H1 (cell line): ENCODE data around the gene CPT1A. TPM values are rescaled to one million over a fixed set of nuclear protein-coding genes. Genes with fewer than 3 reads are reported as not detected.

Experiments used
- CTCF ChIA-PET: fragments of 300-600 bp; sonication (Branson Sonifier 250); formaldehyde crosslinking; loops from one replicate; lab custom pipeline; 2021; ENCODE audit not compliant: partially characterized antibody; lab: Charles Lee
- POLR2A ChIA-PET: fragments of 300-600 bp; sonication (Branson Sonifier 250); formaldehyde crosslinking; loops from one replicate; lab custom pipeline; 2021; ENCODE audit warnings: inconsistent platforms; ENCODE audit not compliant: partially characterized antibody; lab: Charles Lee
- DNase-seq, 2 experiments: peaks; one replicate each; pipeline versions ENCODE4 v3.0.0 to v3.0.0-alpha.2; 2010 to 2022; ENCODE audit warnings: low spot score in 2 of 2, low read depth in 1 of 2, mixed read lengths in 1 of 2
- FAIRE-seq: peaks from 2 replicates; lab custom pipeline; 2011; peaks lifted over from hg19 to GRCh38; lab: Jason Lieb, UNC
- H2AFZ ChIP-seq: 2 replicates; pipeline ENCODE4 v1.8.1; 2012; ENCODE audit warnings: low read length, inconsistent platforms
- H2AK5ac ChIP-seq: 2 replicates; pipeline ENCODE4 v1.6.1; 2013; ENCODE audit warnings: low read depth, low read length
- H2BK120ac ChIP-seq: replicated peaks from 2 replicates; pipeline ENCODE3; 2013; ENCODE audit warnings: low read depth, low read length, inconsistent platforms
- H2BK12ac ChIP-seq: 2 replicates; pipeline ENCODE4 v1.6.1; 2013; ENCODE audit warnings: low read depth, low read length
- H2BK15ac ChIP-seq: 2 replicates; pipeline ENCODE4 v1.6.1; 2013; ENCODE audit warnings: low read length
- H2BK20ac ChIP-seq: 2 replicates; pipeline ENCODE4 v1.6.1; 2013; ENCODE audit warnings: low read length
- H2BK5ac ChIP-seq: 2 replicates; pipeline ENCODE4 v1.6.1; 2013; ENCODE audit warnings: low read depth, low read length
- H3K14ac ChIP-seq: 2 replicates; pipeline ENCODE4 v1.6.1; 2013; ENCODE audit warnings: inconsistent platforms; ENCODE audit not compliant: insufficient read length
- H3K18ac ChIP-seq: 2 replicates; pipeline ENCODE4 v1.6.1; 2013; ENCODE audit warnings: low read length; ENCODE audit errors: extremely low read depth
- H3K23ac ChIP-seq: 2 replicates; pipeline ENCODE4 v1.6.1; 2013; ENCODE audit warnings: inconsistent platforms; ENCODE audit not compliant: insufficient read length
- H3K23me2 ChIP-seq: 2 replicates; pipeline ENCODE4 v1.6.1; 2013; ENCODE audit warnings: low read depth, low read length
- H3K27ac ChIP-seq: 2 replicates; pipeline ENCODE4 v1.6.1; 2011; ENCODE audit warnings: low read depth, low read length, inconsistent platforms
- H3K27me3 ChIP-seq, 4 experiments: replicated peaks in 1 of 4; 1 replicate in 1 of 4; 2 replicates in 3 of 4; pipeline versions ENCODE4 v1.6.1 to v1.8.1; 2011 to 2013; ENCODE audit warnings: low read length in 3 of 4, mild to moderate bottlenecking in 3 of 4, inconsistent platforms in 2 of 4, mixed read lengths in 2 of 4, moderate library complexity in 1 of 4; ENCODE audit not compliant: control insufficient read depth in 3 of 4, insufficient read depth in 3 of 4; ENCODE audit errors: extremely low read depth in 1 of 4
- H3K36me3 ChIP-seq, 4 experiments: 2 replicates each; pipeline versions ENCODE4 v1.6.1 to v1.8.1; 2011 to 2013; ENCODE audit warnings: mild to moderate bottlenecking in 4 of 4, low read length in 3 of 4, moderate library complexity in 2 of 4, control low read depth in 1 of 4, inconsistent platforms in 1 of 4; ENCODE audit not compliant: insufficient read depth in 4 of 4, control insufficient read depth in 2 of 4
- H3K4ac ChIP-seq: replicated peaks from 2 replicates; pipeline ENCODE3; 2013; ENCODE audit warnings: low read length, low read depth, mixed read lengths, inconsistent platforms; ENCODE audit not compliant: insufficient read length
- H3K4me1 ChIP-seq, 4 experiments: replicated peaks in 1 of 4; 1 replicate in 1 of 4; 2 replicates in 3 of 4; pipeline versions ENCODE4 v1.6.1 to v1.8.1; 2011 to 2013; ENCODE audit warnings: low read length in 3 of 4, inconsistent platforms in 2 of 4, mixed read lengths in 1 of 4; ENCODE audit not compliant: insufficient read depth in 4 of 4, control insufficient read depth in 3 of 4
- H3K4me2 ChIP-seq, 2 experiments: 2 replicates each; pipeline versions ENCODE4 v1.6.1 to v1.8.1; 2011 to 2013; ENCODE audit warnings: low read depth in 2 of 2, low read length in 2 of 2, control low read depth in 1 of 2, inconsistent platforms in 1 of 2, mild to moderate bottlenecking in 1 of 2; ENCODE audit not compliant: insufficient read depth in 1 of 2
- H3K4me3 ChIP-seq, 4 experiments: fragments of 200-600, 300-600 bp in 1 of 4; sonication (generic), shearing (Covaris generic), sonication (Bioruptor Twin) in 1 of 4; 2 replicates each; pipeline versions ENCODE4 v1.5.1 to v1.8.1; 2011 to 2016; ENCODE audit warnings: low read length in 4 of 4, low read depth in 3 of 4, control low read depth in 2 of 4, inconsistent platforms in 2 of 4, mild to moderate bottlenecking in 2 of 4, mixed read lengths in 1 of 4, moderate library complexity in 1 of 4; ENCODE audit not compliant: insufficient read depth in 2 of 4; ENCODE audit errors: extremely low read depth in 1 of 4
- H3K56ac ChIP-seq: replicated peaks from 2 replicates; pipeline ENCODE3; 2013; ENCODE audit warnings: low read depth, mild to moderate bottlenecking, mixed read lengths, low read length, inconsistent platforms; ENCODE audit not compliant: insufficient read length
- H3K79me1 ChIP-seq: 2 replicates; pipeline ENCODE4 v1.6.1; 2013; ENCODE audit warnings: low read depth, low read length, control low read depth
- H3K79me2 ChIP-seq, 2 experiments: 2 replicates each; pipeline versions ENCODE4 v1.6.1 to v1.8.1; 2012 to 2013; ENCODE audit warnings: low read length in 2 of 2, mild to moderate bottlenecking in 2 of 2, inconsistent platforms in 1 of 2; ENCODE audit not compliant: insufficient read depth in 2 of 2, control insufficient read depth in 1 of 2
- H3K9ac ChIP-seq, 4 experiments: replicated peaks in 1 of 4; 1 replicate in 1 of 4; 2 replicates in 3 of 4; pipeline versions ENCODE4 v1.6.1 to v1.8.1; 2011 to 2013; ENCODE audit warnings: low read depth in 3 of 4, low read length in 3 of 4, control low read depth in 2 of 4, mild to moderate bottlenecking in 2 of 4, moderate library complexity in 2 of 4, inconsistent platforms in 1 of 4; ENCODE audit errors: extremely low read depth in 1 of 4
- H3K9me3 ChIP-seq, 2 experiments: 2 replicates each; pipeline versions ENCODE4 v1.6.1 to v1.8.1; 2012 to 2013; ENCODE audit warnings: mild to moderate bottlenecking in 2 of 2, moderate library complexity in 2 of 2, control low read depth in 1 of 2, inconsistent platforms in 1 of 2, low read depth in 1 of 2, low read length in 1 of 2, mixed read lengths in 1 of 2; ENCODE audit not compliant: insufficient read depth in 2 of 2
- H4K20me1 ChIP-seq, 2 experiments: replicated peaks in 1 of 2; 2 replicates each; pipeline versions ENCODE3 to v1.8.1; 2011 to 2013; ENCODE audit warnings: inconsistent platforms in 2 of 2, low read length in 2 of 2, mild to moderate bottlenecking in 1 of 2; ENCODE audit not compliant: insufficient read depth in 2 of 2, control insufficient read depth in 1 of 2
- H4K5ac ChIP-seq: 2 replicates; pipeline ENCODE4 v1.6.1; 2013; ENCODE audit warnings: low read length, low read depth, mixed read lengths, inconsistent platforms; ENCODE audit not compliant: insufficient read length
- H4K8ac ChIP-seq: 2 replicates; pipeline ENCODE4 v1.8.0; 2013; ENCODE audit warnings: mild to moderate bottlenecking, moderate library complexity, low read length, inconsistent platforms; ENCODE audit not compliant: insufficient read depth; ENCODE audit errors: extremely low read depth
- H4K91ac ChIP-seq: replicated peaks from 2 replicates; pipeline ENCODE3; 2013; ENCODE audit warnings: low read length, mixed read lengths, inconsistent platforms; ENCODE audit not compliant: insufficient read length
- BCL11A ChIP-seq, 2 experiments: IDR thresholded peaks; one replicate each; pipeline ENCODE4 v1.6.1; 2011; ENCODE audit warnings: low read depth in 2 of 2, low read length in 2 of 2, mild to moderate bottlenecking in 2 of 2
- GTF2F1 ChIP-seq: IDR thresholded peaks from 2 replicates; pipeline ENCODE4 v1.6.1; 2012; ENCODE audit warnings: low read depth, low read length, improper control_type of control experiment, borderline replicate concordance
- KDM4A ChIP-seq: IDR thresholded peaks from one replicate; pipeline ENCODE4 v1.7.1; 2012; ENCODE audit warnings: low read depth, mild to moderate bottlenecking, moderate library complexity, low read length, inconsistent platforms; ENCODE audit not compliant: severe bottlenecking
- NRF1 ChIP-seq: IDR thresholded peaks from 2 replicates; pipeline ENCODE4 v1.6.1; 2011; ENCODE audit warnings: mild to moderate bottlenecking, low read depth, low read length, improper control_type of control experiment
- POLR2A ChIP-seq, 2 experiments: IDR thresholded peaks; 1 replicate in 1 of 2; 2 replicates in 1 of 2; pipeline ENCODE4 v1.6.1; 2011; ENCODE audit warnings: low read depth in 2 of 2, low read length in 2 of 2, mild to moderate bottlenecking in 2 of 2; ENCODE audit errors: control extremely low read depth in 1 of 2
- RNF2 ChIP-seq: fragments of 200-900, 300-1000 bp; sonication (generic); IDR thresholded peaks from 2 replicates; pipeline ENCODE4 v1.7.1; 2016; ENCODE audit warnings: borderline replicate concordance, low read depth, mild to moderate bottlenecking, antibody characterized with exemption, low read length; ENCODE audit not compliant: poor library complexity, severe bottlenecking; ENCODE audit errors: missing control alignments
- TCF12 ChIP-seq: IDR thresholded peaks from 2 replicates; pipeline ENCODE4 v1.6.1; 2011; ENCODE audit warnings: low read depth, mild to moderate bottlenecking, low read length
- WGBS, 2 experiments: shearing (Covaris generic) in 1 of 2; methylation state at CpG; one replicate each; pipeline versions ENCODE4 v1.1.6 to v1.1.7; 2013 to 2015; ENCODE audit warnings: low lambda C conversion rate in 2 of 2, mixed read lengths in 2 of 2, inconsistent platforms in 1 of 2, low coverage in 1 of 2, missing lambda C conversion rate in 1 of 2; ENCODE audit not compliant: insufficient replicate concordance in 2 of 2, insufficient coverage in 1 of 2, insufficient read length in 1 of 2; ENCODE audit errors: extremely low coverage in 1 of 2, missing lambda C conversion rate in 1 of 2; 5-methylcytosine and 5-hydroxymethylcytosine counted together
- polyA plus RNA-seq, 7 experiments: library from polyadenylated mRNA; depleted of rRNA in 3 of 7; stranded (reverse) in 5 of 7; unstranded in 2 of 7; fragments of >200 nt in 5 of 7; fragments of 200-250 nt in 2 of 7; gene quantifications; 1 replicate in 5 of 7; 2 replicates in 1 of 7; 4 replicates in 1 of 7; pipeline versions ENCODE4 v1.2.1 to v1.2.3, GENCODE V29; 2011 to 2013; ENCODE audit warnings: missing spikeins in 2 of 7, mixed read lengths in 2 of 7
- total RNA-seq: library from RNA; stranded (reverse); fragmentation: NEBNext Ultra II Directional; extraction: Animal tissue kit (Norgen Biotek cat#: 25700); gene quantifications from 2 replicates; pipeline ENCODE4 v1.2.1, GENCODE V29; 2021

CPT1A gene
- total and polyA plus RNA-seq, 2 of the 8 experiments (the other 6 are each of a cell fraction or from before 2014, with no cell fraction given), result 2.9 to 12.2 TPM

GRCh38 chr11:68872216-68873003, 30.7 kb upstream of the CPT1A start:
- WGBS, 2 experiments, result 95% methylated on average over 12 of the region's 12 CpGs; no CpG with 5 or more reads in 1 of the 2 experiments
- H3K23ac ChIP-seq, result no peak overlapping the region
- H2BK12ac ChIP-seq, result no peak overlapping the region
- no peak overlapping the region for H4K5ac ChIP-seq
- H2AFZ ChIP-seq, result no peak overlapping the region
- no peak overlapping the region for H3K9ac ChIP-seq
- H3K14ac ChIP-seq, result no peak overlapping the region
- H3K27ac ChIP-seq, result no peak overlapping the region
- H3K23me2 ChIP-seq, result no peaks in the 10 kb centered on the region
- H2BK5ac ChIP-seq, result no peak overlapping the region
- no peak for FAIRE-seq
- H4K91ac ChIP-seq, result no peak overlapping the region
- H3K4me1 ChIP-seq, result peaks cover 2 to 10% (median 6%) of the 10 kb centered on the region in 4 experiments; a peak in 5 of 7 replicates
- H3K18ac ChIP-seq, result no peak overlapping the region
- H2BK120ac ChIP-seq, result no peak overlapping the region
- TF ChIP-seq RNF2 (no peak), GTF2F1 (no peak), KDM4A (no peak), POLR2A (IDR thresholded peaks at IDR 0.05; ENCODE audit: control extremely low read depth in 1 of 2, low read depth in 2 of 2, low read length in 2 of 2) (no peak), TCF12 (no peak), NRF1 (no peak), BCL11A (IDR thresholded peaks at IDR 0.05; ENCODE audit: low read depth in 2 of 2, low read length in 2 of 2) (no peak)
- no peaks in the 10 kb centered on the region for H3K79me1 ChIP-seq
- H4K20me1 ChIP-seq, result no peaks in the 10 kb centered on the region
- H3K79me2 ChIP-seq, result no peaks in the 10 kb centered on the region
- H3K4me3 ChIP-seq, result no peak overlapping the region
- peaks cover 0 to 3% (median 0%) of the 10 kb centered on the region in 4 experiments; a peak in 2 of 7 replicates for H3K27me3 ChIP-seq
- H2AK5ac ChIP-seq, result no peak overlapping the region
- no peak overlapping the region for H3K4ac ChIP-seq
- ChIA-PET POLR2A (interaction anchor here (1.0 to 1.4 kb wide), 2 partner anchors 10 to 22 kb away, joined by 3 read pairs; no protein-coding TSS in a partner anchor), CTCF (interaction anchor here (0.6 to 2.1 kb wide), 3 partner anchors 18 to 1421 kb away, joined by 3 to 5 read pairs (median 4); no protein-coding TSS in a partner anchor)
- H3K56ac ChIP-seq, result no peak overlapping the region
- H2BK15ac ChIP-seq, result no peak overlapping the region
- no peak for DNase-seq
- no peaks in the 10 kb centered on the region for H3K9me3 ChIP-seq
- H4K8ac ChIP-seq, result no peak overlapping the region
- H2BK20ac ChIP-seq, result no peak overlapping the region
- H3K36me3 ChIP-seq, result no peaks in the 10 kb centered on the region
- H3K4me2 ChIP-seq, result no peak overlapping the region
